TTC549 (cell line): ENCODE measurements around the gene NR2F2.

Experiments used
- FAIRE-seq: peaks from 2 replicates; lab custom pipeline; 2012; peaks lifted over from hg19 to GRCh38; lab: Jason Lieb, UNC

The NR2F2 gene

DNA sequence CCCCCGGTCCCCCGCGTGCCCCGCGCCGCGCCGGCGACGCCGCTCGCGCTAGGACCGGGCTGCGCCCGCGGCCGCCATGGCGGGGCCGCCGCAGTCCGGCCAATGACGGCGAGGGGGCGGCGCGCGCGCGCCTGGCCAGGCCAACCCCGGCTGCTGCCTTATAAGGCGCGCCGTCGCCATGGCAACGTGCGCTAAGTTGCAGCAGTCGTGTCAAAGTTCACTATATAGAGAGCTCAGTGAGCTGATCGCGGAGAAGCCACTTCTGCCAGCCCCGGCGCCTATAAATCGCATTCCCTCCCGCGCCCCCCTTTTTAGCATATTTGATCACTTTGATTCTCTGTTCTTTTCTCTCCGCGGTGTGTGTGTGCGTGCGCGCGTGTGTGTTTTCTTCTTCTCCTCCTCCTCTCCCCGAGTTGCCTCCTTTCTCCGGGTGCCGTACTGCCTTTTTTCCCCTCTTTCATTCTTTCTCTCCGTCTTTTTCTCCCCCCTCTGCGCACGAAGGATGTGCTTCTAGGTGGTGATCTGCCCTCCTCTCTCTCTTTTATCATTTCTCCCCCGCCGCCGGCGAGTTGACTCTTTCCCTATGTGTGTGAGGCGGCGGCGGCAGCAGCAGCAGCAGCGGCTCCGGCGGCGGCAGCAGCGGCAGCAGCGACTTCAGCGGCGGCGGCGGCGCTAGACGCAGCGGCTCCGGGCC, at the start of gene NR2F2:
TSS of gene NR2F2 (plus strand) at position 251 of the 694 bp plus-strand sequence. CDS start 1,406 bp downstream, outside the sequence.
- no peak for FAIRE-seq

- FAIRE-seq = no peak
Observed at GRCh38 chr15:96285305-96285704, 45.2 kb upstream of the NR2F2 start.

DNA sequence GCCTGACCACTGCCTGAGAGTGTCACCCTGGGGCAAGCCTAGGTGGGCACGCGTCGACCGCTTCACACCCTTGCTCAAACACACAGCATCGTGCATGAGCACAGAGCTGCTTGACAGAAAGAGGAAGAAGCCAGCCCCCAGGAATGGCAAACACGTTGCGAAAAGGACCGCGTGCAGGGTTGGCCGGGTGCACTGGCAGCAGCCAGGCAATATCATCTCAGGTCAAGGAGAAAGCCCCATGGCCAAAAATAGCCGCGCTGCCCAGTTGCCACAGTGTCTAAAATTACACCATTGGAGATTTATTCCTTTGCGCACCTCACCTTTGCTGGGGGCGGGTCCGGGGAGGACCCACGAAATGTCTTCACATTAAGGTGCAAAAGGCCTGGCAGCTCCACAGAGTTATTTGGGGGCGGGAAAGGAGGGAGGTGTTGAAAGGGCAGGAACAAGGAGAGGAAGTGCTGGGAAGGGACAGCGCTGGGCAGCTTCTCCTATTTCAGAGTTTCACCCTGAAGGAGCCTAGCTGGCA, 44.7 kb upstream of the NR2F2 start:
- no peak for FAIRE-seq

DNA sequence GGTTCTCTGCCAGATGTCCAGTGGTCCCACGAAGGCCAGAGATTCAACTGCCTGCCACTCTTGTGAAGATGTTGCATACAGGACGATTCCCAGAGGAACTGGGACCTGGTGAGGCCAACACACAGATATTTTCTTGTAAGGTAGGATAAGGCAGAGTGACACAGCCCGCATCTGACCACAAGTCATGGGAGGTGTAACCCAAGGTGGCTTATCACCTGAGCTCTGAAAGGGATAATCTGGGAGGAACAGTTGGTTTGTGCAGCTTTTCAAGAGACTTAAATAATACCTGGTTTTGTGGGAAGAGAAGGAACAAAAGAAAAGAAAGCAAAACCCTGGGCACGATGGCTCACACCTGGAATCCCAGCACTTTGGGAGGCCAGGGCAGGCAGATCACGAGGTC, 39.8 kb upstream of the NR2F2 start:
- no peak for FAIRE-seq

DNA sequence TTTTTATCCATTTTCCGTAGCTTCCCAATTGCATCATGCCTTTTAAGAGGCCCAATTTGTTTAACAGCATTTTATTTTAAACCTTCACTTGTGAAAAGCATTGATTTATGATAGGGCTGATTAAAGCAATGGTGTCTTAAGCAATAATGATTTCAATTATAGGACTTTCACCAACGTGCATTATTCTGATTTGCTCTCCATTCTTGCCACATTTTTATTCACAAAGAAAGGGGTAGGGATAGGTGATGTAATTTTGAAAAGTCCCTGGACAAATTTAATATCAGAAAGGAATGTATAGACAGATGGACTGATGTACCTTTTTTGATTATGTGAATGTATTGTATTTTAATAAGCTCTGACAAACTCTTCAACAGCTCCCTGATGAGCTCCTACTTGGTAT, 37.9 kb upstream of the NR2F2 start:
- FAIRE-seq = no peak

- FAIRE-seq = no peak
Observed at GRCh38 chr15:96293441-96293840, 37.1 kb upstream of the NR2F2 start.

GRCh38 chr15:96294766-96295165, 35.7 kb upstream of the NR2F2 start:
- no peak for FAIRE-seq

- FAIRE-seq = no peak
Observed at GRCh38 chr15:96296264-96296663, 34.2 kb upstream of the NR2F2 start.

GRCh38 chr15:96297783-96298182, 32.7 kb upstream of the NR2F2 start:
- FAIRE-seq = no peak

GRCh38 chr15:96298217-96298616, 32.3 kb upstream of the NR2F2 start:
- FAIRE-seq = no peak

DNA sequence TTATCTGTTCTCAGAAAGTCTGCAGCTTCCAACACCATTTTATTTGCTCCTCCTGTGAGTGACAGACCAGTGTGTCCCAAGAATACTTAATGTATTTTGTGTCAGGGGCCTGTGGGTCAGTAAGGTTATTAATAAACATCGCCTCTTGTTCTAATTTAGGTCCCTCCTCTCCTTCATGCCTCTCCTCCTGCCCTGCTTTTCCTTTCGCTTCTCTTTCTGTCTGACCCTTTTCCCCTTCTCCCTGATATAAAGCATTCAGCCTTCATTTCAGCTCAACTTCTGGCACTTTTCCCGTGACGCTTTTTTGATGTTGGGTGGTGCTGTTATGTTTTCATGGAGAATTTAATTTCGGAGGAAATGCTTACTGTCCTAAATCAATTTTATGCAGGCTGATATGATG, 29.7 kb upstream of the NR2F2 start:
- no peak for FAIRE-seq

GRCh38 chr15:96303503-96304056, 26.9 kb upstream of the NR2F2 start:
- no peak for FAIRE-seq

GRCh38 chr15:96304839-96305238, 25.7 kb upstream of the NR2F2 start:
- no peak for FAIRE-seq

DNA sequence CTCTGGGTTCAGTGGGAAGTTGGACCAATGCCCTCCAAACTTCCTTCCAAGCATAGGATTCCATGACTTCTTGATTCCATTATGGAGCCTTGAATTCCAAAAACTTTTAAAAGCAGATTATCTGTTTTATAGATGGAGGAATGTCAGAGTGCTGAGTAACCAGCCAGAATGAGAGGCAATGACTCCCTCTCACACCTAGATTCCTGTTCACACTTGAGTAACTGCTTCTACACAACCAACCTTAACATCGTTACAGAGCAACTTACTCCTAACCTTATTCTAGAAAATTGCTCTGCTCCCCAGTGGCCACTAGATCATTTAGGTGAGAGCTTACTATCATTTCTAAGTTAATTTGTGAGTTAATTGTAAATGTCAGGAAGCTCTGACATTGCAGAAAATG, 24.2 kb upstream of the NR2F2 start:
- no peak for FAIRE-seq

DNA sequence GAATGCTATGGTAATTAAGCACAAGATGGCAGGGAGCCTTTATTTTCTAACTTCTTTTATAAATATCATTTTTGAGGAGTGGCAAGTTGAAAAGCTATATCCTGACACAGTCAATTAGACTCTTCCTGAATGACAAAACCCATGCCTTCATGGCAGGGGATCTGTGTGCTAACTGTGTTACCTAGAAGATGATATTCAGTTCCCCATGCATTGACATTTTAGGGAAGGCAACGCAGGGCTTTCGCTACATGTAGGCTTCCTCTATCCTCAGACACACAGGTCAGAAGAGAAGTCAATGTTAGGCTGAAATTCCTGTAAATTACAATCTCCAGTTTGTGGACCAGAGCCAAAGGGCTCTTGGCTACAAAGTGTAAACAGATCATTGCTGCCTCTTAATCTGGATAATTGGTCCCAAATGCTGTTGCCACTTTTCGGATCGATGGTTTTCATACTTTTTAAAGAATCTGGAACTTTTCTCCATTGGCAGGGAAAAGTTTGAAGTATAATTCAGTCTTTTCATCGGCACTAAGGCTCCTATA, 22.6 kb upstream of the NR2F2 start:
- no peak for FAIRE-seq

- FAIRE-seq = no peak
Observed at GRCh38 chr15:96309143-96309660, 21.3 kb upstream of the NR2F2 start.

DNA sequence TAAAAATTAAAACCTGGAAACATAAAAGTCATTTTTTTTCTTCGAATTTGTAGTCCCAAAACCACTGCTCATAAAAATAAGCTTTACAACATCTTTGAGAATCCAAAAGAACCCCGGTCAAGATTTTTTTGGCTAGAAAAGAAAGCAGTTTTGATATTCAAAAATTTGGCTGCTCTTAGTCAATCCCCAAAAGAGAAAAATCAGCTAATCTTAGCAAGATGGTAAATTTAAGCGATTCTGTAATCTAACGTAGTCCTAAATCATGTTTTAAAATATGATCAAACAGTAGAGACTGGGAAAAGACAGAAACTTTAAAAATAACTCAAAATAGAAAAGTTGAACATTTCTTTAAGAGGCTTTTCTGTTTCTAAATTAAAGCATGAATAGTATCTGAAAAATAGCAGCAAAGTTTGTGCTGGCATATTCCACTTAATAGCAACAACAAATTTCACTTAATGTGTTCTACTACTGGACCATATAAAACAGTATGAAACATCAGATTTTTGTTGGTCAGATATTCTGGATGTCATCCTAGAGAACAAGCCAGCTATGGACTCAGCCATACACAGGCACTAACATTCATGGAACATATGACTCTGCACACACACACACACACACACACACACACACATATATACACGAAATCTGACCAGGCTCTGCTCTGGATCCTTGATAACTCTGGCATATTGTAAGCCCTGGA, 19.1 kb upstream of the NR2F2 start:
- no peak for FAIRE-seq

- FAIRE-seq = no peak
Observed at GRCh38 chr15:96311956-96312294, 18.6 kb upstream of the NR2F2 start.

GRCh38 chr15:96312641-96313335, 17.7 kb upstream of the NR2F2 start:
- no peak for FAIRE-seq

DNA sequence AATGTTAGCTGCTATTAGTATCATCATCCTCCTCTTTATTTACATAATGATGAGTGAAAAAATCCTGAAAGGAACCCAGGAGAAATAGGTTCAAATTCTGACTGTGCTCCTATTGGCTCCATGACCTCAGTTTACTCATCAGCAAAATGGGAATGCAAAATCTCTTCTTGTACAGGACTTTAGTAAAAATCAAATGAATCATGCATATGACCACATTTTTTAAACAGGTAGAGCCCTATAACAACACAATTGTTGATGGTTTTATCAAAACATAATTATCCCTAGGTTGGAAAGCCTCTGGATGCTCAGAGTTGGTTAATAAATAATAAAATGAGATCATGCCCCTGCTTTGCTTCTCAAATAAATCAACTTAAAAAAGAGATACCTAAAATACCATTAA, 16.0 kb upstream of the NR2F2 start:
- no peak for FAIRE-seq

DNA sequence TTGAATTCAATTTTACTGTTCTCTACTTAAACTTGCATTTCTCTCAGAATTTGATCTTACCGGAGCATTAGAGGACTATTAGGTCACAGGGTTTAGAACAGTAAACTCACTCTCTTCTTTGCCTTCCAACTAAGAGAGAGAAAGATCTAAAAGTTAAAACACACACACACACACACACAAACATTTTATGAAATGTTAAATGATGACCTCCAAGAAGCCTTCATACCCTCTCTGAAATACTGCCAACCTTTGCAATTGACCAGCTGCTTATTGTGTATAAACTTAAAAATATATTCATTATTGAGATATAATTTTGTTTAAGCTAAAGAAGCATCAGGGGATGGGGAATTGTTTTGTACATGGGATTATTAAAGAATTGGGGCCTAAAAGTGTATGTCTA, 15.5 kb upstream of the NR2F2 start:
- no peak for FAIRE-seq

GRCh38 chr15:96316953-96317629, 13.4 kb upstream of the NR2F2 start:
- FAIRE-seq = no peak
